Effector memory CD4-positive, alpha-beta T cell (primary cell): ENCODE measurements around the gene XYLT1.

Experiments
- DNase-seq, 3 donors: peaks; one replicate each; pipeline ENCODE4 v3.0.0-alpha.2; 2020
- H3K27ac ChIP-seq: 2 replicates; pipeline ENCODE4 v1.7.0; 2013; ENCODE audit warnings: mild to moderate bottlenecking, low read length, moderate library complexity; ENCODE audit not compliant: insufficient read depth, poor library complexity, severe bottlenecking
- H3K27me3 ChIP-seq: replicated peaks from 2 replicates; pipeline ENCODE4 v1.7.0; 2013; ENCODE audit warnings: mild to moderate bottlenecking, low read length; ENCODE audit not compliant: insufficient read depth, control insufficient read depth, poor library complexity, severe bottlenecking
- H3K36me3 ChIP-seq: 2 replicates; pipeline ENCODE4 v1.7.0; 2013; ENCODE audit warnings: mild to moderate bottlenecking, low read length, moderate library complexity; ENCODE audit not compliant: control insufficient read depth, insufficient read depth
- H3K4me1 ChIP-seq: 2 replicates; pipeline ENCODE4 v1.7.0; 2013; ENCODE audit warnings: low read length, mild to moderate bottlenecking; ENCODE audit not compliant: control insufficient read depth, insufficient read depth, poor library complexity, severe bottlenecking
- H3K4me3 ChIP-seq: 2 replicates; pipeline ENCODE4 v1.7.0; 2013; ENCODE audit warnings: low read length, low read depth, mild to moderate bottlenecking; ENCODE audit not compliant: insufficient read depth, poor library complexity, severe bottlenecking
- H3K9me3 ChIP-seq: 2 replicates; pipeline ENCODE4 v1.7.0; 2013; ENCODE audit warnings: mild to moderate bottlenecking, low read length, moderate library complexity; ENCODE audit not compliant: control insufficient read depth

Gene XYLT1

DNA sequence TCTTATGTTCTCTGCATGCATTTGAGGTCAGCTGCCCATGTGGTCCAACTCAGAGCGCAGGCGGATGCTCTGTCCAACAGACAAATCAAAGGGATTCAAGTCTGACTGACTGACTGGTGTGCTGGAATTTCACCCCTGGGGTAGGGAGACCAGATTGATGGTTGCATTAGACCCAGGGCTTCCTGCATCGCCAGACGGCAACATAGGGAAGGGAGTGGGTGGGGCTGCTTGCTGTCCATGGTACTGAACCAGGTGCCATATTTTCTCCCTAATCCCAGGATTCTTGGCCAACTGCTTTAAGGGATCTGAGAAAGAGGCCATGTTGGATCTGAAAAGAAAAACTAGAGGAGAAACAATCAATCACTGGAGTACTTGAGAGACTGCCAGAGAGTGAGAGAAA lies 332.0 kb downstream of the XYLT1 start:
- H3K36me3 ChIP-seq = peaks cover 48% of the 10 kb centered on the region
- H3K27me3 ChIP-seq = no peaks in the 10 kb centered on the region
- DNase-seq = no peak
- H3K27ac ChIP-seq = no peak overlapping the region
- H3K4me1 ChIP-seq = no peaks in the 10 kb centered on the region
- H3K9me3 ChIP-seq = no peaks in the 10 kb centered on the region
- no peak overlapping the region for H3K4me3 ChIP-seq

DNA sequence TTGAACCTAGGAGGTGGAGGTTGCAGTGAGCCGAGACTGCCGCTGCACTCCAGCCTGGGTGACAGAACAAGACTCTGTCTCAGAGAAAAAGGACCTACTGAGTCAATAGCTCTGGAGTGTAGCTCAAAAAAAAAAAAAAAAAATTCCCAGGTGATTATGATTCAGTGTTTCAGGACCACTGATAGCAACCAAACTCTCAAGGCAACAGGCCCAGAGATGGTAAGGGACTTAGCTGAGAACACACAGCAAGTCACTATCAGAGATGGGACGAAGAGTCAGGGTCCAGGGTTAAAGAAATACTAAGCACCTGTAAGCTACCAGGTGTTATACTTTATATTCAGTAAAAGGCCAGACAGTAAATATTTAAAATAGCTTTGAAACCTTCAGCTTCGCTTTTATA lies 335.3 kb downstream of the XYLT1 start:
- Histone ChIP-seq H3K27ac (no peak overlapping the region), H3K9me3 (no peaks in the 10 kb centered on the region), H3K36me3 (peaks cover 49% of the 10 kb centered on the region), H3K4me3 (no peak overlapping the region), H3K27me3 (no peaks in the 10 kb centered on the region), H3K4me1 (no peaks in the 10 kb centered on the region)
- no peak for DNase-seq

DNA sequence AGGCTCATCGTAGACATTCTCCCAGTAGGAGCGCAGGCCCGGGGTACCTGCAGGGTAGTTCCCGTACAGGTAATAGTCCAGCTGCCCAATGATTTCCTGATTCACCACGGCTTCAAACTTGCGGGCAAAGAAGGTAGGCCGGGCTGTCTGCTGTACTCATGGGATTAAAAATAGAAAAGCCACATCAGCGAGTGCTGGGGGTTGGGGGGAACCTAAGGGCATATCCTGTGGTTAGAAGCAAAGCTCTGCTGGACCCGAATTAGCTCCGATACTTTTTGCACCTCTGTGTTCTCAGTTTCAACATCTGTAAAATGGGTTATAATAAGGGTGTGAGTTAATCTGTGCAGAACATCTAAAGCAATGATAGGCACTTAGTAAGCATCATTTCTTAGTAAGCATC lies 336.2 kb downstream of the XYLT1 start:
- Histone ChIP-seq H3K27me3 (no peaks in the 10 kb centered on the region), H3K4me3 (no peak overlapping the region), H3K27ac (no peak overlapping the region), H3K4me1 (no peaks in the 10 kb centered on the region), H3K9me3 (no peaks in the 10 kb centered on the region), H3K36me3 (peaks cover 41% of the 10 kb centered on the region)
- no peak for DNase-seq

DNA sequence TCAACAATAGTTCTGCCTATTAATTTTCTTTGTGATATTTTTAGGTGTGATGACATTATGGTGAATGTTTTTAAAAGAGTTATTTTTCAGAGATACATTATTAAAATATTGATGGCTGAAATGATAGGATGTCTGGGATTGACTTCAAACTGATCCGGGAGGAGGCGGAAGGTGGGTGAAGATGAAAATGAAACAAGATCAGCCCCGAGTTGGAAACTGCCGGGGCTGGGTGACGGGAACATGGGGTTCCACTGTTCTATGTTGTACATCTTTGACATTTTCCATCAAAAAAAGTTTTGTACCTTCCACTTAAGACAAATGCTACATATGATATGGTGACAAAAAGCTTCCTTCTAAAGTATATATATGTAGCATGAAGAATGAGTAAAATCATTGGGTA lies 336.9 kb downstream of the XYLT1 start:
- no peaks in the 10 kb centered on the region for H3K4me1 ChIP-seq
- no peak overlapping the region for H3K4me3 ChIP-seq
- DNase-seq = no peak
- H3K9me3 ChIP-seq = no peaks in the 10 kb centered on the region
- H3K36me3 ChIP-seq = peaks cover 34% of the 10 kb centered on the region
- H3K27me3 ChIP-seq = no peaks in the 10 kb centered on the region
- no peak overlapping the region for H3K27ac ChIP-seq

DNA sequence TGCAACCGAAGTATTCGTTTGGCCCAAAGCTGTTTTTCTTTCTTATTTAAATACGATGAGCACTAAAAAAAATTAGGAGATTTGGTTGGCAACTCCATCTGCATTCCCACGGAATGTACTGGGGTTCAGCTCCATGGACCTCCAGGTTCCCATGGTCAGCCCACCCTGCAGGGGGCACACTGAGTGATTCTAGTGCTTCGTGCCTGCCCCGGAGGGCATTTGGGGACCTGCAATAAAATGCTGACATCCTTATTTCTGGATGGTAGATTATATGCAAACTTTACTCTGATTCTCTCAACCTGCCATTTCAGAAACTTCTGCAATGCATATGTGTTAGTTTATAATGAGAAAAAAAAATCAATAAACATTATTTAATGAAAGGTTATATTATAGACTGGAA lies 339.4 kb downstream of the XYLT1 start:
- H3K4me1 ChIP-seq = no peaks in the 10 kb centered on the region
- no peak overlapping the region for H3K27ac ChIP-seq
- no peak for DNase-seq
- H3K9me3 ChIP-seq = no peaks in the 10 kb centered on the region
- H3K27me3 ChIP-seq = no peaks in the 10 kb centered on the region
- no peak overlapping the region for H3K4me3 ChIP-seq
- H3K36me3 ChIP-seq = peaks cover 37% of the 10 kb centered on the region

DNA sequence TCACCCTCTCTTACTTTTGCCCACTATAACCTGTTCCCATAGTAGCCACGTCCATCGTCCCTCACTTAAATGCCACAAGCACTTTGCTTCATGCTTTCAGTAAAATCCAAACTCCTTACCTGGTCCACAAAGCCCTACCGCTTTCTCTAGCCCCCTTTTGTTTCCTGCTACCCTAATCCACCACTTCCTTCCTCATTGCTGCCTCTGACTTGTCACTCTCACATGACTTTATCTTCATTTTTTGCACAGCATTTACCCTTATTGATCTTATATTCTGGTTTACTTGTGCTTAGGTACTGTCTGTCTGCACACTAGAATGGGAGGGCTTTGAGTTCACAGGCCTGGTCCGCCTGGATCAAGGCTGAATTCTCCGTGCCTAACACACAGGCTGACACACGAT lies 340.0 kb downstream of the XYLT1 start:
- Histone ChIP-seq H3K4me3 (no peak overlapping the region), H3K36me3 (peaks cover 36% of the 10 kb centered on the region), H3K27me3 (no peaks in the 10 kb centered on the region), H3K4me1 (no peaks in the 10 kb centered on the region), H3K27ac (no peak overlapping the region), H3K9me3 (no peaks in the 10 kb centered on the region)
- DNase-seq = no peak

DNA sequence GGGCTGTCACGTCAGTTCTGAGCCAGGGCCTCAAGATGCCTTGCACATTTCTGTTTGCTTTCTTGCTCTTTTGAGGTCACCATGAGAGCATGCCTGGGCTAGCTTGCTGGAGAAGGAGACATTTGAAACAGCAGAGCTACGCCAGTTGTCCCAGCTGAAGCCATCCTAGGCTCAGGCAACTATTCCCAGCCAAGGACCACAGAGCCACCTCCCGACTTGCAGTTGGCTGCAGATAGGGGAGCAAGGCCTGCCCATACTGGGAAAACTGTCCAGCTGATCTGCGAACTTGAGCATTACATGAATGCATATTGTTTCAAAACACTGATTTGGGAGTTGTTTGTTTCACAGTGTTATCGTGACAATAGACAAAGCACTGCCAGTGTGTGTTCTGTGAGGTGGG lies 340.8 kb downstream of the XYLT1 start:
- Histone ChIP-seq H3K4me3 (no peak overlapping the region), H3K27me3 (no peaks in the 10 kb centered on the region), H3K4me1 (no peaks in the 10 kb centered on the region), H3K27ac (no peak overlapping the region), H3K36me3 (peaks cover 36% of the 10 kb centered on the region), H3K9me3 (no peaks in the 10 kb centered on the region)
- DNase-seq = no peak

DNA sequence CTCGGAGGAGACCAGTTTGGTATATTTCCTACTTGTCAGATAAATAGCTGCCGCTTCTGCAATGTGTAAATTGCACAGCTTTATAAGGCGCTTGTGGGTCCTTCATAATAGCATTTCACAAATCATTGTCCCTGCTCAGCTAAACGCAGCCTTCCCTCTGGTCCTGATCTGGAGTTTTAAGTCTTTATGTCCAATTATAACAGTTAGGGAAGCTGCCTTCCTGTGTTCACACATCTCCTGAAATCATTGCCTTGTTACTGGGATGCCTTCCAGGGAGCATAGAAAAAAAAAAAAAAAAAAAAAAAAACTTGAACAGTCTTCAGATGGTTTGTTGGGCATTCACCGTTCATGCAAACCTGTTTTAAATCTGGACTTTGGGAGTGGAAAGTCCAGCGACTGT lies 342.0 kb downstream of the XYLT1 start:
- Histone ChIP-seq H3K27me3 (no peaks in the 10 kb centered on the region), H3K9me3 (no peaks in the 10 kb centered on the region), H3K27ac (no peak overlapping the region), H3K4me3 (no peak overlapping the region), H3K36me3 (peaks cover 30% of the 10 kb centered on the region), H3K4me1 (no peaks in the 10 kb centered on the region)
- DNase-seq = no peak

DNA sequence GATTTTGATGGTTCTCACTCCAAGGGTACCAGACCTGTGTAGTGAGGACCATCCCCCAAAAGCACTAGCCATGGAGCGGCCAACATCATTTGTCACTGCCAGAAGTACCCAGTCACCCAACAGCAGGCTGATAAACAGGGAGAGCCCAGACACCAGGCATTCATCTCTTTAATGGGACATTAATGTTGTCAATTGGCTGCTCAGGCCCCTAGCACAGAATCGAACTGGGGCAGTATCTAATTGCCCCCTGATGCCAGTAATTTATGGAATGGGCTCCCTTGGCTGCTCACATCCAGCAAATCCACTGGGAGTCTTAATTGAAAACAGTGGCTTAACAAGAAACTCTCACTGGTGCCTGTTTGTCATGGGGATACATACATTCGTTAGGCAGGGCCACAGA lies 344.6 kb downstream of the XYLT1 start:
- peaks cover 18% of the 10 kb centered on the region for H3K36me3 ChIP-seq
- H3K4me3 ChIP-seq = no peak overlapping the region
- H3K27ac ChIP-seq = no peak overlapping the region
- no peak for DNase-seq
- no peaks in the 10 kb centered on the region for H3K27me3 ChIP-seq
- H3K9me3 ChIP-seq = no peaks in the 10 kb centered on the region
- no peaks in the 10 kb centered on the region for H3K4me1 ChIP-seq

DNA sequence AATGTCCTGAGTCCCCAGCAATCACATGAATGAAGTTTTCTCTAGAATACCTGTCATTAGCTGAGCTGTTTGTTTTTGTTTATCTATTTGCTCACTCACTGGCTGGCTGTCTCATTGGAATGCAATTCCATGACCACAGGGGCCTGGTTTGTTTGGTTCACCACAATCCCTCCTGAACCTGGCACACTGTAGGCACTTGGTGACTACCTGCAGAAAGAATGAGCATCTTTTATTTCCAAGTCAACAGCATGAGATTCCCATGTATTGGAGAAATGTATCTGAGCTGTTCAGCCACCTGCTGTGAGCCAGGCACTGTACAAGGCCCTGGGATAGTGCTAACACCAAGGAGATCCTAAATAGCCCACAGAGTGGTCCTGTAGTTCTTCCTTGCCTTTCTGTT lies 345.1 kb downstream of the XYLT1 start:
- no peak for DNase-seq
- Histone ChIP-seq H3K27ac (no peak overlapping the region), H3K27me3 (no peaks in the 10 kb centered on the region), H3K4me1 (no peaks in the 10 kb centered on the region), H3K36me3 (peaks cover 18% of the 10 kb centered on the region), H3K4me3 (no peak overlapping the region), H3K9me3 (no peaks in the 10 kb centered on the region)
